Adipocyte (in vitro differentiated cells): ENCODE results near the gene MRPS16.
A peak's percentile ranks its signal among the peaks of the same experiment; 100 is the strongest.

Source experiments
- DNase-seq: peaks from one replicate; pipeline ENCODE4 v3.0.0-alpha.2; 2015; ENCODE audit warnings: low read depth
- H3K27me3 ChIP-seq: replicated peaks from 2 replicates; pipeline ENCODE4 v1.7.0; 2013; ENCODE audit warnings: mild to moderate bottlenecking, low read length, moderate library complexity; ENCODE audit not compliant: control insufficient read depth, insufficient read depth
- H3K36me3 ChIP-seq: 2 replicates; pipeline ENCODE4 v1.7.0; 2013; ENCODE audit warnings: low read length, mild to moderate bottlenecking, moderate library complexity; ENCODE audit not compliant: control insufficient read depth, insufficient read depth, severe bottlenecking
- H3K4me1 ChIP-seq: 2 replicates; pipeline ENCODE4 v1.7.0; 2013; ENCODE audit warnings: mild to moderate bottlenecking, low read length, moderate library complexity; ENCODE audit not compliant: control insufficient read depth, insufficient read depth
- H3K4me3 ChIP-seq: 2 replicates; pipeline ENCODE4 v1.7.0; 2013; ENCODE audit warnings: mild to moderate bottlenecking, low read length, moderate library complexity
- H3K9ac ChIP-seq: 2 replicates; pipeline ENCODE4 v1.7.0; 2013; ENCODE audit warnings: mild to moderate bottlenecking, low read length, moderate library complexity
- H3K9me3 ChIP-seq: 2 replicates; pipeline ENCODE4 v1.7.0; 2013; ENCODE audit warnings: mild to moderate bottlenecking, low read length, moderate library complexity; ENCODE audit not compliant: control insufficient read depth

Gene MRPS16

GRCh38 chr10:73217628-73218027, 34.8 kb downstream of the MRPS16 start:
- DNase-seq, result no peak
- Histone ChIP-seq H3K9ac (no peak overlapping the region), H3K27me3 (no peaks in the 10 kb centered on the region), H3K36me3 (peaks cover 14% of the 10 kb centered on the region), H3K9me3 (no peaks in the 10 kb centered on the region), H3K4me1 (peaks cover 3% of the 10 kb centered on the region), H3K4me3 (no peak overlapping the region)

GRCh38 chr10:73215749-73216148, 36.7 kb downstream of the MRPS16 start:
- DNase-seq, result no peak
- Histone ChIP-seq H3K27me3 (no peaks in the 10 kb centered on the region), H3K9ac (no peak overlapping the region), H3K4me3 (no peak overlapping the region), H3K36me3 (peaks cover 14% of the 10 kb centered on the region), H3K4me1 (peaks cover 3% of the 10 kb centered on the region), H3K9me3 (no peaks in the 10 kb centered on the region)

- H3K4me1 ChIP-seq, result peaks cover 10% of the 10 kb centered on the region
- no peak for DNase-seq
- peaks cover 8% of the 10 kb centered on the region for H3K36me3 ChIP-seq
- H3K27me3 ChIP-seq, result no peaks in the 10 kb centered on the region
- no peak overlapping the region for H3K9ac ChIP-seq
- H3K9me3 ChIP-seq, result no peaks in the 10 kb centered on the region
- H3K4me3 ChIP-seq, result no peak overlapping the region
Observed at GRCh38 chr10:73211106-73211811, 41.2 kb downstream of the MRPS16 start.

- H3K27me3 ChIP-seq, result no peaks in the 10 kb centered on the region
- peaks cover 7% of the 10 kb centered on the region for H3K36me3 ChIP-seq
- H3K9ac ChIP-seq, result no peak overlapping the region
- H3K9me3 ChIP-seq, result no peaks in the 10 kb centered on the region
- no peak for DNase-seq
- H3K4me1 ChIP-seq, result peaks cover 10% of the 10 kb centered on the region
- no peak overlapping the region for H3K4me3 ChIP-seq
Observed at GRCh38 chr10:73210395-73211105, 41.9 kb downstream of the MRPS16 start.

- Histone ChIP-seq H3K4me3 (no peak overlapping the region), H3K27me3 (no peaks in the 10 kb centered on the region), H3K9ac (no peak overlapping the region), H3K4me1 (peaks cover 10% of the 10 kb centered on the region), H3K36me3 (peaks cover 7% of the 10 kb centered on the region), H3K9me3 (no peaks in the 10 kb centered on the region)
- DNase-seq, result peak; percentile 46
Observed at GRCh38 chr10:73209705-73210104, 42.7 kb downstream of the MRPS16 start.

- Histone ChIP-seq H3K4me1 (peaks cover 10% of the 10 kb centered on the region), H3K9ac (no peak overlapping the region), H3K9me3 (no peaks in the 10 kb centered on the region), H3K4me3 (peak overlapping the region; percentile 15), H3K36me3 (peaks cover 7% of the 10 kb centered on the region), H3K27me3 (no peaks in the 10 kb centered on the region)
- no peak for DNase-seq
Observed at GRCh38 chr10:73207883-73208282, 44.6 kb downstream of the MRPS16 start.

GRCh38 chr10:73206385-73206784, 46.1 kb downstream of the MRPS16 start:
- no peak overlapping the region for H3K9ac ChIP-seq
- H3K4me3 ChIP-seq, result no peak overlapping the region
- no peak for DNase-seq
- H3K36me3 ChIP-seq, result peaks cover 7% of the 10 kb centered on the region
- no peaks in the 10 kb centered on the region for H3K27me3 ChIP-seq
- peaks cover 10% of the 10 kb centered on the region for H3K4me1 ChIP-seq
- H3K9me3 ChIP-seq, result no peaks in the 10 kb centered on the region

- Histone ChIP-seq H3K36me3 (peaks cover 8% of the 10 kb centered on the region), H3K9ac (no peak overlapping the region), H3K4me1 (peaks cover 10% of the 10 kb centered on the region), H3K9me3 (no peaks in the 10 kb centered on the region), H3K27me3 (no peaks in the 10 kb centered on the region), H3K4me3 (no peak overlapping the region)
- no peak for DNase-seq
Observed at GRCh38 chr10:73205890-73206289, 46.6 kb downstream of the MRPS16 start.

GRCh38 chr10:73205081-73205480, 47.4 kb downstream of the MRPS16 start:
- Histone ChIP-seq H3K36me3 (peaks cover 3% of the 10 kb centered on the region), H3K9me3 (no peaks in the 10 kb centered on the region), H3K9ac (no peak overlapping the region), H3K27me3 (no peaks in the 10 kb centered on the region), H3K4me1 (peaks cover 10% of the 10 kb centered on the region), H3K4me3 (no peak overlapping the region)
- DNase-seq, result no peak
